ENCODE measurements around the gene HTT-AS.

Gene HTT-AS

DNA sequence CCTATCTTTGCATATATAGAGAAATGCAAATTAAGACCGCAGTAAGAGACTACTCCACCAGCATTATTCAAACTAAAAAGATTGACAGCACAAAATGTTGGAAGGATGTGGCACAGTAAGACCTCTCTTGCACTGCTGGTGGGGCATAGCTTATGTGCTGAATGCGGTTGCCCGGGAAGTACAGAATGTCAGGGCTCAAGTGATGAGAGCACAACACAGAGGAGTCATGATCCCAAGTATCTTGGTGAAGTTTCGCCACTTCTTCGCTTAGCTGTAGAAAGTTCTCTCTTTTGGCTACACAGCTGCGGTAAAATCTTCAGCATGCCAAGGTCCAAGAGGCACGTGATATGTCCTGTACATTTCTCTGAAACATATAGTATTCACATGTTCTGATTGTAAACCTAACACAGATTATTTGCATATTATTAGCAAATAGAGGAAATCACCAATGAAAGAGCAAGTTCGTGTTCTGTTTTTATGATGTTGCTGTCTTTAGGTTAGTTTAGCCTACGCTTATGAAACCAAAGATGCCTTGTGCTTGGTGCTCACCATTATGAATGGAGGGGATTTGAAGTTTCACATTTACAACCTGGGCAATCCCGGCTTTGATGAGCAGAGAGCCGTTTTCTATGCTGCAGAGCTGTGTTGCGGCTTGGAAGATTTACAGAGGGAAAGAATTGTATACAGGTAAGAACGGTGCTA lies 55.0 kb downstream of the HTT-AS start:
- H3K4me3 ChIP-seq (ENCODE audit: low read depth, low read length) = no peak overlapping the region
- DNase-seq (ENCODE audit: low read depth) = no peak
- TF ChIP-seq, protein P1, sequence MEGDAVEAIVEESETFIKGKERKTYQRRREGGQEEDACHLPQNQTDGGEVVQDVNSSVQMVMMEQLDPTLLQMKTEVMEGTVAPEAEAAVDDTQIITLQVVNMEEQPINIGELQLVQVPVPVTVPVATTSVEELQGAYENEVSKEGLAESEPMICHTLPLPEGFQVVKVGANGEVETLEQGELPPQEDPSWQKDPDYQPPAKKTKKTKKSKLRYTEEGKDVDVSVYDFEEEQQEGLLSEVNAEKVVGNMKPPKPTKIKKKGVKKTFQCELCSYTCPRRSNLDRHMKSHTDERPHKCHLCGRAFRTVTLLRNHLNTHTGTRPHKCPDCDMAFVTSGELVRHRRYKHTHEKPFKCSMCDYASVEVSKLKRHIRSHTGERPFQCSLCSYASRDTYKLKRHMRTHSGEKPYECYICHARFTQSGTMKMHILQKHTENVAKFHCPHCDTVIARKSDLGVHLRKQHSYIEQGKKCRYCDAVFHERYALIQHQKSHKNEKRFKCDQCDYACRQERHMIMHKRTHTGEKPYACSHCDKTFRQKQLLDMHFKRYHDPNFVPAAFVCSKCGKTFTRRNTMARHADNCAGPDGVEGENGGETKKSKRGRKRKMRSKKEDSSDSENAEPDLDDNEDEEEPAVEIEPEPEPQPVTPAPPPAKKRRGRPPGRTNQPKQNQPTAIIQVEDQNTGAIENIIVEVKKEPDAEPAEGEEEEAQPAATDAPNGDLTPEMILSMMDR (IDR thresholded peaks at IDR 0.05; ENCODE audit: low read depth, low read length, missing control alignments) = no peak

DNA sequence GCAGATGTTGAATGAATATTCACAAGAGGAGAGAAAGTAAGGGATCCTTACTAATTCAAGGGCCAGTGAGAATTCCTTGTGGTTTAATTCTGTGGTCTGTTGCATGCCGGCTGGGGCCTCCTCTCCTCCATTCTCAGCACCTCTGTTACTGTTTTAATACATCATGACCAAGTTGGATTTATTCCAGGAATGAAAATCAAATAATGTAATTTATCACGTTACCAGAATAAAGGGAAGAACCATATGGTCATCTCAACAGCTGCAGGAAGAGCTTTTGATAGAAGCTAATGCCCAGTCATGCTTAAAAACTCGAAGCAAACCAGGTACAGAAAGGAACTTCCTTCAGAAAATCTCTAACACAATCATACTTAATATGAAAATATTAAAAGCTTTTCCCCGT lies 56.8 kb downstream of the HTT-AS start:
- H3K4me3 ChIP-seq (ENCODE audit: low read depth, low read length) = no peak overlapping the region
- TF ChIP-seq, protein P1 (IDR thresholded peaks at IDR 0.05; ENCODE audit: low read depth, low read length, missing control alignments) = no peak
- no peak for DNase-seq (ENCODE audit: low read depth)

DNA sequence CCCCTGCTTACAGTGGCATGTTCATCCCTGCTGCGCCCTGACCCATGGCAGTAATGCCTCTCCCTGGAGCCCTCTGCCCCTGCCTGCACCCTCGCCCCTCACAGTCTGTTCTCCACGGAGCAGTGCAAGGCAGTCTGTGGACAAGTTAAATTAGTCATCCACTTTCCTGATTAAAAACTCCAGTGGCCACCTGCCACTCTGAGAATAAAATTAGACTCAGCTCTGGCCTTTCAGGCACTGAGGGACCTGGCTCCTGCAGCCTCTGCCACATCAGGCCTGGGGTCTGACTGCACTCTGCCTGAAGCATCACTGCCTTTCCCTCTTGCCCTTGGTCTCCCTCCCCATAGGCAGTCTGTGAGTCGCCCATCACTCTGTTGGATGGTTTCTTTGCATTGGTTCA lies 57.4 kb downstream of the HTT-AS start:
- H3K4me3 ChIP-seq (ENCODE audit: low read depth, low read length) = no peak overlapping the region
- TF ChIP-seq, protein P1 (IDR thresholded peaks at IDR 0.05; ENCODE audit: low read depth, low read length, missing control alignments) = no peak
- DNase-seq (ENCODE audit: low read depth) = no peak

DNA sequence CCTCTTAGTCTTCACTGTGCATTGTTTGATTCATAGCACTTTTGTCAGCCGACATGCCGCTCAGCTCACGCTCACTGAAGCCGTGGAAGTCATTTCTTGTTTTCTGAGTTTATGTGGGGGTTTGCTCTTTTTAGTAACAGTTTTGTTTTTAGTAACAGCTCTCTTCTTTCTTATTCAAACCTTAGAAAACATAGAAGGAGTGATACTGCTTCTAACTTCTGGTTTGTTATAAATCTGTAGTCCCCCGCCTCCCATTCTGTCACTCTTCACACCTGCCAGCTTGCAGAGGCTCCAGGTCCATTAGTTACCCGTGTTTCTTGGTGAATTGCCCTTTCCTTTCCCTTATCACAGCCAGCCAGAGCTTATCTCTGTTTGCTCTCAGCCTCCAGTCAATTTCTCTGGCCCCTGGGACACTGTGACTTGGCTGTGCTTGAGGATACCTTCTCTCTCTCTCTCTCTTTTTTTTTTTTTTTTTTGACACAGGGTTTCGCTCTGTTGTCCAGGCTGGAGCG lies 60.4 kb downstream of the HTT-AS start:
- H3K4me3 ChIP-seq (ENCODE audit: low read depth, low read length) = no peak overlapping the region; the same call in 1 of the 2 replicates
- TF ChIP-seq, protein P1 (IDR thresholded peaks at IDR 0.05; ENCODE audit: low read depth, low read length, missing control alignments) = no peak
- peak; percentile 56 for DNase-seq (ENCODE audit: low read depth)
